Activated CD8-positive, alpha-beta T cell treated with anti-CD3 and anti-CD28 coated beads for 36 hours (primary cell): Measurements from ENCODE around the gene RPL36A. TPM values are rescaled to one million over a fixed set of nuclear protein-coding genes. Genes with fewer than 3 reads are reported as not detected.

Source experiments
- ATAC-seq: fragments of 200-7000 bp; cut with Tn5 transposase; one replicate; pipeline ENCODE4 v1.10.0; 2021; ENCODE audit warnings: mild to moderate bottlenecking, moderate library complexity
- CTCF ChIA-PET: fragments of 350-600 bp; sonication (Branson Sonifier 250); formaldehyde crosslinking; loops from one replicate; lab custom pipeline; 2021; ENCODE audit warnings: antibody characterized with exemption; lab: Charles Lee
- POLR2A ChIA-PET: fragments of 350-600 bp; sonication (Branson Sonifier 250); formaldehyde crosslinking; loops from one replicate; lab custom pipeline; 2021; ENCODE audit warnings: antibody characterized with exemption; lab: Charles Lee
- DNase-seq: peaks from one replicate; pipeline ENCODE4 v3.0.0-alpha.2; 2020
- H3K27ac Mint-ChIP-seq: one replicate; pipeline ENCODE4 v1.8.0; 2021; ENCODE audit warnings: mild to moderate bottlenecking, mixed read lengths
- H3K27me3 Mint-ChIP-seq: one replicate; pipeline ENCODE4 v1.8.0; 2021; ENCODE audit warnings: mixed read lengths
- H3K36me3 Mint-ChIP-seq: one replicate; pipeline ENCODE4 v1.8.0; 2021; ENCODE audit warnings: low read depth, mixed read lengths
- H3K4me1 Mint-ChIP-seq: one replicate; pipeline ENCODE4 v1.8.0; 2021; ENCODE audit warnings: low read depth, mixed read lengths
- H3K4me3 Mint-ChIP-seq: one replicate; pipeline ENCODE4 v1.8.0; 2021; ENCODE audit warnings: mild to moderate bottlenecking, moderate library complexity, mixed read lengths
- H3K9me3 Mint-ChIP-seq: one replicate; pipeline ENCODE4 v1.8.0; 2021; ENCODE audit warnings: mixed read lengths
- intact Hi-C: fragments of 100-400 bp; cut with micrococcal nuclease; formaldehyde crosslinking; loops from one replicate; pipeline ENCODE4 v1.10.0; 2022
- total RNA-seq, 2 experiments: library from RNA; stranded (reverse); gene quantifications; one replicate each; pipeline ENCODE4 v1.2.3, GENCODE V29; 2021
- TF ChIP-seq, protein P1 (sequence below): fragments of 200-600 bp; IDR thresholded peaks from one replicate; pipeline ENCODE4 v1.8.0; 2022; ENCODE audit warnings: antibody characterized with exemption, mild to moderate bottlenecking

The RPL36A gene
- total RNA-seq, 2 experiments from 2014 or later, result 264 to 302 TPM

DNA sequence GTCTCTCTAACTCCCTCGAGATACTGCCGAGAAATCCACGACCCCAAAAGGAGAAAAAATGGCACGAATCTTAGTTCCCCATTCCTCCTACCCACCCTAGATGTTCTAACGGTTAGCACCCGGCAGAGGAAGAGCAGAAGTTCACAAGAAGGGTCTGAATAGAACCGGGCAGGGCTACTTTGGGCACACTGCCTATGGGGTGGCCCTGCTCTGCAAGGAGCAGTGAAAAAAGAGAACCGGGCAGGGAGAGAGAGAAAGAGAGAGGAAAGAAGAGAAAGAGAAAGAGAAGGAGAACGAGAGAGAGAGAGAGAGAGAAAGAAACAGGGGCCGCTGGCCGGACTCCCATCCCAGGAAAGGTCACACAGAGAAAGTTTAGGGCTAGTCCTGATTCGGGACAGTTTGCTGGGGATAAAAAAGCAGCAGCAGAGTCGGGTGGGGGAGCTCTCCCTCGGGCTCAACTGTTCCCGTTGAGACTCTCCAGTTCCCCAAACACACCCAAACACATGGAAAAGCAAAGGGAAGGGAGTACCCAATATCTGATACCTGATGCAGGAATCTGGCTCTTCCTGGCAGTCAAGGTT lies 16.4 kb downstream of the RPL36A start:
- intact Hi-C loops, result no loop called here
- Mint-ChIP-seq H3K27me3 (peaks cover 2% of the 10 kb centered on the region), H3K9me3 (no peaks in the 10 kb centered on the region), H3K4me3 (peak overlapping the region; percentile 99), H3K36me3 (peaks cover 20% of the 10 kb centered on the region), H3K27ac (peak overlapping the region; percentile 94), H3K4me1 (peaks cover 22% of the 10 kb centered on the region)
- POLR2A ChIA-PET, result interaction anchor here (1.3 kb wide), 4 partner anchors 11 to 16 kb away, joined by 3 to 10 read pairs (median 5); partner anchors contain the start of gene RPL36A
- TF ChIP-seq, protein P1, sequence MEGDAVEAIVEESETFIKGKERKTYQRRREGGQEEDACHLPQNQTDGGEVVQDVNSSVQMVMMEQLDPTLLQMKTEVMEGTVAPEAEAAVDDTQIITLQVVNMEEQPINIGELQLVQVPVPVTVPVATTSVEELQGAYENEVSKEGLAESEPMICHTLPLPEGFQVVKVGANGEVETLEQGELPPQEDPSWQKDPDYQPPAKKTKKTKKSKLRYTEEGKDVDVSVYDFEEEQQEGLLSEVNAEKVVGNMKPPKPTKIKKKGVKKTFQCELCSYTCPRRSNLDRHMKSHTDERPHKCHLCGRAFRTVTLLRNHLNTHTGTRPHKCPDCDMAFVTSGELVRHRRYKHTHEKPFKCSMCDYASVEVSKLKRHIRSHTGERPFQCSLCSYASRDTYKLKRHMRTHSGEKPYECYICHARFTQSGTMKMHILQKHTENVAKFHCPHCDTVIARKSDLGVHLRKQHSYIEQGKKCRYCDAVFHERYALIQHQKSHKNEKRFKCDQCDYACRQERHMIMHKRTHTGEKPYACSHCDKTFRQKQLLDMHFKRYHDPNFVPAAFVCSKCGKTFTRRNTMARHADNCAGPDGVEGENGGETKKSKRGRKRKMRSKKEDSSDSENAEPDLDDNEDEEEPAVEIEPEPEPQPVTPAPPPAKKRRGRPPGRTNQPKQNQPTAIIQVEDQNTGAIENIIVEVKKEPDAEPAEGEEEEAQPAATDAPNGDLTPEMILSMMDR, result no peak
- CTCF ChIA-PET, result interaction anchor here (0.9 kb wide), 1 partner anchor 10 kb away, joined by 3 read pairs; no protein-coding TSS in a partner anchor
- no peak for ATAC-seq
- no peak for DNase-seq

- Mint-ChIP-seq H3K4me1 (peaks cover 28% of the 10 kb centered on the region), H3K4me3 (peak within 1 kb of the TSS; percentile 99), H3K9me3 (no peaks in the 10 kb centered on the region), H3K27me3 (peaks cover 2% of the 10 kb centered on the region), H3K27ac (peak within 1 kb of the TSS; percentile 97), H3K36me3 (peaks cover 24% of the 10 kb centered on the region)
- ChIA-PET POLR2A (interaction anchor here (1.1 to 1.3 kb wide), 5 partner anchors 10 to 17 kb away, joined by 3 to 10 read pairs (median 4); partner anchors contain the start of gene RPL36A), CTCF (interaction anchor here (0.9 kb wide), 1 partner anchor 10 kb away, joined by 3 read pairs; no protein-coding TSS in a partner anchor)
- DNase-seq (peak; percentile 96), ATAC-seq (peak; percentile 93)
- intact Hi-C loops, result loop anchor here (2.0 kb wide), 1 partner anchor 17 kb away; the partner anchor contains the start of gene RPL36A
- TF ChIP-seq, protein P1, result no peak
Measured at GRCh38 chrX:101407748-101408531, 17.1 kb downstream of the RPL36A start, which contains the start of the genes GLA and HNRNPH2. Gene GLA, minus strand, starts transcription at chrX:101407925. Its CDS starts 22 bp downstream, at chrX:101407903. Gene HNRNPH2, plus strand, starts transcription at chrX:101408222. Its CDS starts 3,767 bp downstream, at chrX:101411989.

GRCh38 chrX:101408532-101408841 lies 17.7 kb downstream of the RPL36A start:
- CTCF ChIA-PET, result no interaction called here
- H3K4me3 Mint-ChIP-seq, result peak overlapping the region; percentile 99
- intact Hi-C loops, result loop anchor here (2.0 kb wide), 1 partner anchor 18 kb away; the partner anchor contains the start of gene RPL36A

DNA sequence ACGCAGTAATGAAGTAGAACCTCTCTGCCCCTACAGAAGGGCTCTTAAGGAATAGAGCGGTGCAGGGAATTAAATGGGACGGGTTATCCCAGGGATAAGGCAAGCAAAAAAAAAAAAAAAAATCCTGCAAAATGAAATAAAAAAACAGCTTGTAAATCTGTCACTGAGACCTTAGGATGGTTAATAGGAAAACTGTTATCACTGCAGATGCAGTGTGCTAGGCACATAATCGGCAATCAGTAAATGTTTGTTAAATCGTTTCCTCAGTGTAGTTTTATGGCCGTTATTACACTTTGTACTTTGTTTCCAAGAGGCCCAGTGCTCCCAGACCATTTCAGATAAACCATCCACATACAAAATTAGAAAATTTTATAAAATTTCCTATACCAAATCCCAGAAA lies 18.2 kb downstream of the RPL36A start:
- TF ChIP-seq, protein P1, result no peak
- Mint-ChIP-seq H3K9me3 (no peaks in the 10 kb centered on the region), H3K27ac (peak overlapping the region; percentile 97), H3K36me3 (peaks cover 24% of the 10 kb centered on the region), H3K27me3 (peaks cover 2% of the 10 kb centered on the region), H3K4me1 (peaks cover 34% of the 10 kb centered on the region), H3K4me3 (peak overlapping the region; percentile 99)
- intact Hi-C loops, result loop anchor here (2.0 kb wide), 1 partner anchor 18 kb away; the partner anchor contains the start of gene RPL36A
- POLR2A ChIA-PET, result interaction anchor here (1.0 to 1.1 kb wide), 3 partner anchors 9 to 18 kb away, joined by 3 to 4 read pairs (median 3); partner anchors contain the start of gene RPL36A
- ATAC-seq (no peak), DNase-seq (no peak)
- CTCF ChIA-PET, result no interaction called here

More at GRCh38 chrX:101408532-101408841, 17.7 kb downstream of the RPL36A start:
- POLR2A ChIA-PET, result interaction anchor here (1.0 to 1.1 kb wide), 3 partner anchors 10 to 18 kb away, joined by 3 to 4 read pairs (median 3); partner anchors contain the start of gene RPL36A
- peaks cover 2% of the 10 kb centered on the region for H3K27me3 Mint-ChIP-seq
- no peak for DNase-seq
- TF ChIP-seq, protein P1, result no peak
- peaks cover 27% of the 10 kb centered on the region for H3K36me3 Mint-ChIP-seq
- peak; percentile 42 for ATAC-seq
- peak overlapping the region; percentile 97 for H3K27ac Mint-ChIP-seq
- peaks cover 33% of the 10 kb centered on the region for H3K4me1 Mint-ChIP-seq
- no peaks in the 10 kb centered on the region for H3K9me3 Mint-ChIP-seq
